SK-N-SH treated with all-trans-retinoic acid at 6 μM for 48 hours (cell line): ENCODE measurements around the gene MRM3.
"Not testable (repeated sequence)": the region's sequence is repeated elsewhere in the genome, so short reads cannot be mapped to it uniquely, and the experiment has no call there.

Source experiments
- ATAC-seq: fragments of 200-7000 bp; cut with Tn5 transposase; 3 replicates; pipeline ENCODE4 v1.9.1; 2020; ENCODE audit warnings: mild to moderate bottlenecking, moderate library complexity
- ARNTL ChIP-seq: fragments of 450-650 bp; formaldehyde crosslinking; IDR thresholded peaks from 2 replicates; pipeline ENCODE4 v1.5.0; 2020; ENCODE audit warnings: low read depth, mild to moderate bottlenecking, moderate library complexity, borderline replicate concordance
- BACH2 ChIP-seq: fragments of 250-450 bp; sonication (Bioruptor Pico); IDR thresholded peaks from 2 replicates; pipeline ENCODE4 v1.9.0; 2021; ENCODE audit warnings: mild to moderate bottlenecking, borderline replicate concordance
- CSDC2 ChIP-seq: fragments of 250-450 bp; sonication (Bioruptor Pico); IDR thresholded peaks from 2 replicates; pipeline ENCODE4 v1.5.0; 2020; ENCODE audit warnings: mild to moderate bottlenecking, moderate library complexity
- ESRRG ChIP-seq: fragments of 250-450 bp; sonication (Bioruptor Pico); IDR thresholded peaks from 2 replicates; pipeline ENCODE4 v1.6.1; 2021; ENCODE audit warnings: mild to moderate bottlenecking
- GLIS3 ChIP-seq: fragments of 250-450 bp; sonication (Bioruptor Pico); IDR thresholded peaks from 2 replicates; pipeline ENCODE4 v1.5.0; 2020; ENCODE audit warnings: mild to moderate bottlenecking, moderate library complexity
- ISL1 ChIP-seq: fragments of 250-450 bp; sonication (Bioruptor Pico); IDR thresholded peaks from 2 replicates; pipeline ENCODE4 v2.1.2; 2022; ENCODE audit warnings: mild to moderate bottlenecking, moderate library complexity
- OSR1 ChIP-seq: fragments of 250-450 bp; sonication (Bioruptor Pico); IDR thresholded peaks from 2 replicates; pipeline ENCODE4 v1.8.0; 2022; ENCODE audit warnings: moderate library complexity, mild to moderate bottlenecking, inconsistent platforms
- PPARA ChIP-seq: fragments of 250-450 bp; sonication (Bioruptor Pico); IDR thresholded peaks from 2 replicates; pipeline ENCODE4 v1.5.0; 2020; ENCODE audit warnings: mild to moderate bottlenecking, borderline replicate concordance
- RARB ChIP-seq: fragments of 250-450 bp; sonication (Bioruptor Pico); IDR thresholded peaks from 2 replicates; pipeline ENCODE4 v1.8.0; 2021; ENCODE audit warnings: mild to moderate bottlenecking, moderate library complexity
- SNAI2 ChIP-seq: fragments of 250-450 bp; sonication (Bioruptor Pico); IDR thresholded peaks from 2 replicates; pipeline ENCODE4 v1.5.0; 2020; ENCODE audit warnings: mild to moderate bottlenecking, moderate library complexity
- TCF4 ChIP-seq: fragments of 250-450 bp; sonication (Bioruptor Pico); IDR thresholded peaks from 2 replicates; pipeline ENCODE4 v1.8.0; 2021; ENCODE audit warnings: mild to moderate bottlenecking, moderate library complexity, borderline replicate concordance
- TOX ChIP-seq: fragments of 250-450 bp; sonication (Bioruptor Pico); IDR thresholded peaks from 2 replicates; pipeline ENCODE4 v1.8.0; 2021; ENCODE audit warnings: mild to moderate bottlenecking, moderate library complexity, borderline replicate concordance
- ZC3H10 ChIP-seq: fragments of 250-450 bp; sonication (Bioruptor Pico); IDR thresholded peaks from 2 replicates; pipeline ENCODE4 v1.5.1; 2021; ENCODE audit warnings: mild to moderate bottlenecking, moderate library complexity
- ZFP3 ChIP-seq: fragments of 250-450 bp; sonication (Bioruptor Pico); IDR thresholded peaks from 2 replicates; pipeline ENCODE4 v1.5.0; 2020; ENCODE audit warnings: mild to moderate bottlenecking, moderate library complexity
- ZFP30 ChIP-seq: fragments of 450-650 bp; formaldehyde crosslinking; IDR thresholded peaks from 2 replicates; pipeline ENCODE4 v1.5.0; 2022; ENCODE audit warnings: mild to moderate bottlenecking, moderate library complexity
- ZNF565 ChIP-seq: fragments of 450-650 bp; formaldehyde crosslinking; conservative IDR thresholded peaks from 2 replicates; pipeline ENCODE4 v1.5.0; 2020; ENCODE audit warnings: low read depth, mild to moderate bottlenecking, moderate library complexity
- ZNF70 ChIP-seq: fragments of 450-650 bp; formaldehyde crosslinking; IDR thresholded peaks from 2 replicates; pipeline ENCODE4 v1.5.0; 2020; ENCODE audit warnings: mild to moderate bottlenecking, moderate library complexity
- ZNF8 ChIP-seq: fragments of 450-650 bp; formaldehyde crosslinking; IDR thresholded peaks from 2 replicates; pipeline ENCODE4 v1.5.0; 2020; ENCODE audit warnings: mild to moderate bottlenecking, moderate library complexity
- TF ChIP-seq, protein P1 (sequence below): fragments of 250-450 bp; sonication (Bioruptor Pico); IDR thresholded peaks from 2 replicates; pipeline ENCODE4 v1.8.0; 2020; ENCODE audit warnings: mild to moderate bottlenecking, moderate library complexity, borderline replicate concordance
- TF ChIP-seq, protein P2 (sequence below): fragments of 250-450 bp; sonication (Bioruptor Pico); IDR thresholded peaks from 2 replicates; pipeline ENCODE4 v1.5.1; 2020; ENCODE audit warnings: low read depth, mild to moderate bottlenecking, moderate library complexity
- TF ChIP-seq, protein P3 (sequence below): fragments of 250-450 bp; sonication (Bioruptor Pico); IDR thresholded peaks from 2 replicates; pipeline ENCODE4 v1.5.0; 2020; ENCODE audit warnings: mild to moderate bottlenecking, moderate library complexity
- TF ChIP-seq, protein P4 (sequence below): fragments of 250-450 bp; sonication (Bioruptor Pico); IDR thresholded peaks from 2 replicates; pipeline ENCODE4 v1.5.1; 2021; ENCODE audit warnings: mild to moderate bottlenecking, moderate library complexity

The MRM3 gene

DNA sequence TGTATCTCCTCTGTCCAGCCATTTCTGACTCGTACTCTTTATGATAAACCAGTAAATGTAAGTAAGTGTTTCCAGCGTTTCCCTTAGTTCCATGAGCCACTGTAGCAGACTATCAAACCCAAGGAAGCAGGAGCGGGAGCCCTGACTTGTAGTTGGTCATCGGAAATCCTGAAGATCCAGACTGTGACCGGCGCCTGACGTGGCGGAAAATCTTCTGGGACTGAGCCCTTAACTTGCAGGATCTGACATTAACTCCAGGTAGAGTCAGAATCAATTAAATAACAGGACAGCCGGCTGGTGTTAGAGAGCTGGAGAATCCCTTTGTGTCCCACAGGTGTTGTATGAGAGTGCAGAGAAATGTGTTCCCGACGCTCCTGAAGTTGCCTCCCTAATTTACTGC, 4.1 kb upstream of the MRM3 start:
- ATAC-seq, result no peak
- TF ChIP-seq ZC3H10 (CRISPR knock-in tag) (no peak), ZFP3 (no peak), GLIS3 (CRISPR knock-in tag) (no peak), OSR1 (no peak), ISL1 (CRISPR knock-in tag) (no peak), TOX (no peak), CSDC2 (CRISPR knock-in tag) (no peak), SNAI2 (CRISPR knock-in tag) (no peak), BACH2 (CRISPR knock-in tag) (no peak), ZFP30 (CRISPR knock-in tag) (no peak), ZNF8 (CRISPR knock-in tag) (no peak), TCF4 (CRISPR knock-in tag) (no peak), RARB (CRISPR knock-in tag) (no peak), ESRRG (CRISPR knock-in tag) (no peak)
- TF ChIP-seq, protein P1, sequence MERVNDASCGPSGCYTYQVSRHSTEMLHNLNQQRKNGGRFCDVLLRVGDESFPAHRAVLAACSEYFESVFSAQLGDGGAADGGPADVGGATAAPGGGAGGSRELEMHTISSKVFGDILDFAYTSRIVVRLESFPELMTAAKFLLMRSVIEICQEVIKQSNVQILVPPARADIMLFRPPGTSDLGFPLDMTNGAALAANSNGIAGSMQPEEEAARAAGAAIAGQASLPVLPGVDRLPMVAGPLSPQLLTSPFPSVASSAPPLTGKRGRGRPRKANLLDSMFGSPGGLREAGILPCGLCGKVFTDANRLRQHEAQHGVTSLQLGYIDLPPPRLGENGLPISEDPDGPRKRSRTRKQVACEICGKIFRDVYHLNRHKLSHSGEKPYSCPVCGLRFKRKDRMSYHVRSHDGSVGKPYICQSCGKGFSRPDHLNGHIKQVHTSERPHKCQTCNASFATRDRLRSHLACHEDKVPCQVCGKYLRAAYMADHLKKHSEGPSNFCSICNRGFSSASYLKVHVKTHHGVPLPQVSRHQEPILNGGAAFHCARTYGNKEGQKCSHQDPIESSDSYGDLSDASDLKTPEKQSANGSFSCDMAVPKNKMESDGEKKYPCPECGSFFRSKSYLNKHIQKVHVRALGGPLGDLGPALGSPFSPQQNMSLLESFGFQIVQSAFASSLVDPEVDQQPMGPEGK, result no peak
- TF ChIP-seq, protein P2, sequence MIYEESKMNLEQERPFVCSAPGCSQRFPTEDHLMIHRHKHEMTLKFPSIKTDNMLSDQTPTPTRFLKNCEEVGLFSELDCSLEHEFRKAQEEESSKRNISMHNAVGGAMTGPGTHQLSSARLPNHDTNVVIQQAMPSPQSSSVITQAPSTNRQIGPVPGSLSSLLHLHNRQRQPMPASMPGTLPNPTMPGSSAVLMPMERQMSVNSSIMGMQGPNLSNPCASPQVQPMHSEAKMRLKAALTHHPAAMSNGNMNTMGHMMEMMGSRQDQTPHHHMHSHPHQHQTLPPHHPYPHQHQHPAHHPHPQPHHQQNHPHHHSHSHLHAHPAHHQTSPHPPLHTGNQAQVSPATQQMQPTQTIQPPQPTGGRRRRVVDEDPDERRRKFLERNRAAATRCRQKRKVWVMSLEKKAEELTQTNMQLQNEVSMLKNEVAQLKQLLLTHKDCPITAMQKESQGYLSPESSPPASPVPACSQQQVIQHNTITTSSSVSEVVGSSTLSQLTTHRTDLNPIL (CRISPR knock-in tag), result no peak
- TF ChIP-seq, protein P3, sequence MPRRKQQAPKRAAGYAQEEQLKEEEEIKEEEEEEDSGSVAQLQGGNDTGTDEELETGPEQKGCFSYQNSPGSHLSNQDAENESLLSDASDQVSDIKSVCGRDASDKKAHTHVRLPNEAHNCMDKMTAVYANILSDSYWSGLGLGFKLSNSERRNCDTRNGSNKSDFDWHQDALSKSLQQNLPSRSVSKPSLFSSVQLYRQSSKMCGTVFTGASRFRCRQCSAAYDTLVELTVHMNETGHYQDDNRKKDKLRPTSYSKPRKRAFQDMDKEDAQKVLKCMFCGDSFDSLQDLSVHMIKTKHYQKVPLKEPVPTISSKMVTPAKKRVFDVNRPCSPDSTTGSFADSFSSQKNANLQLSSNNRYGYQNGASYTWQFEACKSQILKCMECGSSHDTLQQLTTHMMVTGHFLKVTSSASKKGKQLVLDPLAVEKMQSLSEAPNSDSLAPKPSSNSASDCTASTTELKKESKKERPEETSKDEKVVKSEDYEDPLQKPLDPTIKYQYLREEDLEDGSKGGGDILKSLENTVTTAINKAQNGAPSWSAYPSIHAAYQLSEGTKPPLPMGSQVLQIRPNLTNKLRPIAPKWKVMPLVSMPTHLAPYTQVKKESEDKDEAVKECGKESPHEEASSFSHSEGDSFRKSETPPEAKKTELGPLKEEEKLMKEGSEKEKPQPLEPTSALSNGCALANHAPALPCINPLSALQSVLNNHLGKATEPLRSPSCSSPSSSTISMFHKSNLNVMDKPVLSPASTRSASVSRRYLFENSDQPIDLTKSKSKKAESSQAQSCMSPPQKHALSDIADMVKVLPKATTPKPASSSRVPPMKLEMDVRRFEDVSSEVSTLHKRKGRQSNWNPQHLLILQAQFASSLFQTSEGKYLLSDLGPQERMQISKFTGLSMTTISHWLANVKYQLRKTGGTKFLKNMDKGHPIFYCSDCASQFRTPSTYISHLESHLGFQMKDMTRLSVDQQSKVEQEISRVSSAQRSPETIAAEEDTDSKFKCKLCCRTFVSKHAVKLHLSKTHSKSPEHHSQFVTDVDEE (CRISPR knock-in tag), result no peak
- TF ChIP-seq, all 23 proteins: peak for 0

DNA sequence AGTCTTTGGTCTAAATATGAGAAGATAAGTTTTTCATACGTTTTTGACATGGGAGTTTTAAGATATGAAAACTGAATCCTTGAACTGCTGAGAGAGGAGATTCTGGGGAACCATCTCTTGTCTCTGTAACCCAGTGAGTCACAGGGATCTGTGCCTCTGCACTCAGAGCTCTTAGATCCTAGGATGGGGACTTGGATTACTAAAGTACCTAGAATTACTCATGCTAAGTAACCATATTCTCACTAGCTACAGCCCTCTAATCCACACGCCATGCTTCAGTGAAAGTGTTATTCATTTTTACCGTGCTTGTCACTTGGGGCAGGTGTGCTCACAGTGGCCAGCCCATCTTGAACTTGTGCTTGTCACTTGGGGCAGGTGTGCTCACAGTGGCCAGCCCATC, 2.0 kb downstream of the MRM3 start:
- TF ChIP-seq, protein P1, result no peak
- no peak for TF ChIP-seq GLIS3 (CRISPR knock-in tag)
- TF ChIP-seq RARB (CRISPR knock-in tag), result no peak
- TF ChIP-seq PPARA (CRISPR knock-in tag), result no peak
- TF ChIP-seq ZNF8 (CRISPR knock-in tag), result no peak
- TF ChIP-seq TCF4 (CRISPR knock-in tag), result no peak
- no peak for TF ChIP-seq ZFP30 (CRISPR knock-in tag)
- TF ChIP-seq, protein P2 (CRISPR knock-in tag), result no peak
- no peak for TF ChIP-seq SNAI2 (CRISPR knock-in tag)
- TF ChIP-seq, protein P4, sequence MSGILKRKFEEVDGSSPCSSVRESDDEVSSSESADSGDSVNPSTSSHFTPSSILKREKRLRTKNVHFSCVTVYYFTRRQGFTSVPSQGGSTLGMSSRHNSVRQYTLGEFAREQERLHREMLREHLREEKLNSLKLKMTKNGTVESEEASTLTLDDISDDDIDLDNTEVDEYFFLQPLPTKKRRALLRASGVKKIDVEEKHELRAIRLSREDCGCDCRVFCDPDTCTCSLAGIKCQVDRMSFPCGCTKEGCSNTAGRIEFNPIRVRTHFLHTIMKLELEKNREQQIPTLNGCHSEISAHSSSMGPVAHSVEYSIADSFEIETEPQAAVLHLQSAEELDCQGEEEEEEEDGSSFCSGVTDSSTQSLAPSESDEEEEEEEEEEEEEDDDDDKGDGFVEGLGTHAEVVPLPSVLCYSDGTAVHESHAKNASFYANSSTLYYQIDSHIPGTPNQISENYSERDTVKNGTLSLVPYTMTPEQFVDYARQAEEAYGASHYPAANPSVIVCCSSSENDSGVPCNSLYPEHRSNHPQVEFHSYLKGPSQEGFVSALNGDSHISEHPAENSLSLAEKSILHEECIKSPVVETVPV (CRISPR knock-in tag), result no peak
- no peak for TF ChIP-seq ESRRG (CRISPR knock-in tag)
- TF ChIP-seq, protein P3 (CRISPR knock-in tag), result no peak
- no peak for TF ChIP-seq ARNTL
- no peak for TF ChIP-seq ZNF70 (CRISPR knock-in tag)
- no peak for TF ChIP-seq ZNF565 (CRISPR knock-in tag)
- no peak for TF ChIP-seq ISL1 (CRISPR knock-in tag)
- ATAC-seq, result no peak

DNA sequence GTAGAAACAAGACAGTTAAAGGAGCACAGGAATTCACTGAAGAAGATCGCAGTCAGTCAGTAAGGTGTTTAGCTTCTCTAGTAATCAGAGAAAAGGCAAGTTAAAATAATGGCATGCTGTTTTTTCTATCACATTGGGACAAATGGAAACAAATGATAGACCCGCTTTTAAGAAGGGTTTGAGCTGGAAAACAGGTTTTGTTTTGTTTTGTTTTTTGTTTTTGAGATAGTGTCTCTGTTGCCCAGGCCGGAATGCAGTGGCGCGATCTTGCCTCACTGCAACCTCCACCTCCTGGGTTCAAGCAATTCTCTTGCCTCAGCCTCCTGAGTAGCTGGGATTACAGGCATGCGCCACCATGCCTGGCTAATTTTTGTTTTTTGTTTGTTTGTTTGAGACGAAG, 3.7 kb downstream of the MRM3 start:
- ATAC-seq, result not testable (repeated sequence)
